ENCODE data around the gene SH3GLB1. TPM values are rescaled to one million over a fixed set of nuclear protein-coding genes. Genes with fewer than 3 reads are reported as not detected.

The SH3GLB1 gene
- total RNA-seq, 2 experiments from 2014 or later: 64.3 to 65.3 TPM

DNA sequence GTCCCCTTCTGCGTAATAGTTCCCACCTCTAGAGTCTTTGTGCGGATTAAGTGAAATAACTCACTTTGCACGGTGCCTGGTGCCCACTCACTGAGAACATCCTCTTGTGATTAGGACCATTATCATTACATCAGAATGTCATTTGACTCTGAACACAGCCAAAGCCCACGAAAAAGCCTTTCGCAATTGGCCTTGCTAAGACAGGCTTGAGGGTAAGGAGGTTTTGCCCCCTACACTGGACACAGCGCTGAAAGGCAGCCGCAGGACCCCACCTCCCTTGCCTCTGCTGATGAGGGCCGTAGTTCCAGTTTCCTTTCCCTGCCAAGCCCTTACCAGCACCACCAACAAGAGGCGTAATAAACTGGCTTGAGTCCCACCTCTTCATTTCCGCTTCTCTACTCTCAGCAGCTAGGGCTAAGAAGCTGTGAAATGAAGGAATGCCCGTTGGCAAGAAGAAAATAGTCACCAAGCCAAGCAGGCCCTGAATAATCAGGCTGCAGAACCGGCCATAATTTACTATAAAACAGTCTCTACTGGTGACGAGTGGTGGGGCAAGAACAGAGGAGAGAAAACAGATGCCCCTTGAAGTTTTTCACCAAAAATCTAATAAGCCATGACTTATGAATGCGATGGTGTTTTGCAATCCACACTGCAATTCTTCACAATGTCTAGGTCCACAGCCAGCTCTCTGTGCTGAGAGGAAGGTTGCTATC, 53.1 kb downstream of the SH3GLB1 start:
- H3K4me1 Mint-ChIP-seq (ENCODE audit: low read depth): peaks cover 4% of the 10 kb centered on the region
- POLR2A ChIA-PET: no interaction called here
- H3K27me3 Mint-ChIP-seq: peaks cover 29% of the 10 kb centered on the region
- H3K9me3 Mint-ChIP-seq: peaks cover 8% of the 10 kb centered on the region
- intact Hi-C loops (cut with micrococcal nuclease): no loop called here
- H3K4me3 Mint-ChIP-seq: no peak overlapping the region
- CTCF ChIA-PET: interaction anchor here (1.2 kb wide), 1 partner anchor 255 kb away, joined by 3 read pairs; no protein-coding TSS in a partner anchor
- H3K27ac Mint-ChIP-seq: no peak overlapping the region
- H3K36me3 Mint-ChIP-seq: no peaks in the 10 kb centered on the region
- DNase-seq: no peak

DNA sequence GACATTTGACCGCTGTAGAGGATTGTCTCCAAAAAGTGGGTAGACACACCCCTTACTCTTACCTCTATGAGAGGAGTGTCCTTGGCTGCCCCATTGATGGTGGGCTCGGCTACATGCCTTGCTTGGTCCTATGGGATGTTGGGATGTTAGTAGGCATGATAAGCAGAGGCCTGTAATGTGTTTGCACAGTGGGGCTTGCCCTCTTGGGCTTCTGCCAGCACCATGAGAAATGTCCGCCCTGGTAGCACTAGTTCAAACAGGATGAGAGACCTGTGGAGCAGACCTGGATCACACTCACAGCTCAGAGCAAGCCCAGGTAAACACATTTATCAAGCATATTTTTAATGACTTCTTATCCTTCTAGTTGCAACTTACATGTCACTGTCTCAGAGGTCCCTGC, 54.2 kb downstream of the SH3GLB1 start:
- Mint-ChIP-seq H3K4me3 (no peak overlapping the region), H3K27ac (no peak overlapping the region)
- CTCF ChIA-PET: interaction anchor here (1.0 kb wide), 1 partner anchor 15 kb away, joined by 3 read pairs; no protein-coding TSS in a partner anchor

DNA sequence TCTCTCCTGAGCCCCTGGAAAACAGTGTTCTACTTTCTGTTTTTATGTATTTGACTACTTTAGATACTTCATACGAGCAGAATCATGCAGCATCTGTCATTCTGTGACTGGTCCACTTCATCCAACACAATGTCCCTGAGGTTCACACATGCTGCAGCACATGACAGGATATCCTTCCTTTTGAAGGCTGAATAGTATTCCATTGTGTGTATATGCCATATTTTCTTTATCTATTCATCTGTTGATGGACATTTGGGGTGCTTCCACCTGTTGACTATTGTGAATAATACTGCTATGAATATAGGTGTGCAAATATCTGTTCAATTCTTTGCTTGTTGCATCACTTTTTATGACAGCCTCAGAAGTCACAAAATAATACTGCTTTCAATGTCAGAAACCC, 55.8 kb downstream of the SH3GLB1 start:
- DNase-seq: no peak
- Mint-ChIP-seq H3K27me3 (peaks cover 23% of the 10 kb centered on the region), H3K4me1 (ENCODE audit: low read depth) (no peaks in the 10 kb centered on the region), H3K9me3 (peaks cover 8% of the 10 kb centered on the region), H3K36me3 (no peaks in the 10 kb centered on the region), H3K4me3 (no peak overlapping the region), H3K27ac (no peak overlapping the region)
- POLR2A ChIA-PET: no interaction called here
- intact Hi-C loops (cut with micrococcal nuclease): no loop called here
- CTCF ChIA-PET: no interaction called here

More for the DNA sequence above, 54.2 kb downstream of the SH3GLB1 start:
- H3K4me1 Mint-ChIP-seq (ENCODE audit: low read depth): no peaks in the 10 kb centered on the region
- no peak for DNase-seq
- no peaks in the 10 kb centered on the region for H3K36me3 Mint-ChIP-seq
- peaks cover 28% of the 10 kb centered on the region for H3K27me3 Mint-ChIP-seq
- H3K9me3 Mint-ChIP-seq: peaks cover 8% of the 10 kb centered on the region
- POLR2A ChIA-PET: no interaction called here
- intact Hi-C loops (cut with micrococcal nuclease): no loop called here

DNA sequence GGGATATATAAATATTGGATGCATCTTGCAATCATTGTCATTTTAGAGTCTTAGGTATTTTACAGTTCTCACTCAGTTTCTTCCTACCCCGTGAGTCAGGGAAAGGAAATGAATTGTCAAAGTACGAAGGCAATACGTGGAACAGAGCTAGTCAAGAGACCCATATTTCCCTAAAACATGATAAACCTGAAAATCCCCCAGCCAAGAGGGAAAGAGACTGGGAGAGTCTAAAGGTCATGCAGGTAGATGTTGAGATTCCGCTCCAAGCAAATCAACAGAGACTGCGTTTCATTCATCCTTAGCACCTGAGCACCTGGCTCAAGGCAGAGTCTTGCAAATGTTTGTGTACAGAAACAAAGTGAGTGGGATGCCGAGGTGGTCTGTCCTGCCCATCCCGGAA, 58.0 kb downstream of the SH3GLB1 start:
- Mint-ChIP-seq H3K27ac (no peak overlapping the region), H3K4me1 (ENCODE audit: low read depth) (no peaks in the 10 kb centered on the region), H3K36me3 (no peaks in the 10 kb centered on the region), H3K27me3 (peaks cover 11% of the 10 kb centered on the region), H3K9me3 (peaks cover 8% of the 10 kb centered on the region), H3K4me3 (no peak overlapping the region)
- intact Hi-C loops (cut with micrococcal nuclease): no loop called here
- no peak for DNase-seq
- CTCF ChIA-PET: no interaction called here
- POLR2A ChIA-PET: no interaction called here

DNA sequence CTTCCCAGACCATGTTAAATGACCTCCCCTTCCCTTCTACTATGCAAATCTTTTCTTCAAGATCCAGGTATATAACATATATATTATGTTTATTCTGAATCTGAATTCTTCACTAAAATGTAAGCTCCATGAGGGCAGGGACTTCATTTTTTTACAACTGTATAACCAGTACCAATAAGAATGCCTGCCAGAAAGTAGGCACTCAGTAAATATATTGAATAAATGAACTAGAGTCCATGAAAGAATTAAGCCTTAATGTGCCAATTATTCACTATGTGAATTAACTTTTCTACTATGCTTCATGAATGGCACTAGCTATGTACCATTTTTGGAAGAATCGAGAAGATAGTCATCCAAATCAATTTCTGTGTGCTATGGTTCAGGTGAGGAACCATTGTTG, 60.1 kb downstream of the SH3GLB1 start:
- no peaks in the 10 kb centered on the region for H3K4me1 Mint-ChIP-seq (ENCODE audit: low read depth)
- ChIA-PET CTCF (no interaction called here), POLR2A (no interaction called here)
- H3K9me3 Mint-ChIP-seq: peaks cover 6% of the 10 kb centered on the region
- H3K27me3 Mint-ChIP-seq: peaks cover 9% of the 10 kb centered on the region
- H3K27ac Mint-ChIP-seq: no peak overlapping the region
- intact Hi-C loops (cut with micrococcal nuclease): no loop called here
- no peak for DNase-seq
- no peaks in the 10 kb centered on the region for H3K36me3 Mint-ChIP-seq
- no peak overlapping the region for H3K4me3 Mint-ChIP-seq

DNA sequence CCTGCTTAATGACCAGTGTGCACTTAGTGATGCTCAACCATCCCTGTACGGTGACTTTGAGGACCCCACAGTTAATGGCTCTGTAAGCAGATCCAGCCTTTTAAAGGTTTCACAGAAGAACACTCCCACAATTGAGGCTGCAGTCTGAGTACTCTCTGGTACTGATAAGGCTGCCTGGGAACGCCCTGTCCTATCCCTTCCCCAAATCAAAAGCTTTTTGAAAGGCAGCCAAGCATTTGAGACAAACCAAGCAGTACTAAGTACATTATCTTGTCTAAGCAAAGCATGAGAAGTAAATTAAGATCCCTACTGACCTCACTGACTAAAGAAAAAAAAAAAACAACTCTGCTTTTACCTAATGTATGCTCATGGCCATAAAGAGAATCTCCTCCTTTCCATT, 60.7 kb downstream of the SH3GLB1 start:
- ChIA-PET POLR2A (no interaction called here), CTCF (no interaction called here)
- Mint-ChIP-seq H3K27me3 (peaks cover 9% of the 10 kb centered on the region), H3K27ac (no peak overlapping the region), H3K4me1 (ENCODE audit: low read depth) (no peaks in the 10 kb centered on the region), H3K9me3 (peaks cover 3% of the 10 kb centered on the region), H3K4me3 (no peak overlapping the region), H3K36me3 (no peaks in the 10 kb centered on the region)
- DNase-seq: no peak
- intact Hi-C loops (cut with micrococcal nuclease): no loop called here

DNA sequence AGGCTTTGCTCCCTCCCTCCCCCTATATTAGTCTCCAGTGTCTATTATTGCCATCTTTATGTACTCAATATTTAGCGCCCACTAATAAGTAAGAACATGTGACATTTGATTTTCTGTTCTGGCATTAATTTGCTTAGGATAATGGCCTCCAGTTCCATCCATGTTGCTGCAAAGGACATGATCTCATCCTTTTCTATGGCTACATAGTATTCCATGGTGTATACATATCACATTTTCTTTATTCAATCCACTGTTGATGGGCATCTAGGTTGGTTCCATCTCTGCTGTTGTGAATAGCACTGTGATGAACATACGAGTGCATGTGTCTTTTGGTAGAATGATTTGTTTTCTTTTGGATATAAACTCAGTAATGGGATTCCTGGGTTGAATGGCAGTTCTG, 61.3 kb downstream of the SH3GLB1 start:
- Mint-ChIP-seq H3K27me3 (peaks cover 9% of the 10 kb centered on the region), H3K36me3 (no peaks in the 10 kb centered on the region), H3K4me3 (no peak overlapping the region), H3K27ac (no peak overlapping the region), H3K4me1 (ENCODE audit: low read depth) (no peaks in the 10 kb centered on the region), H3K9me3 (no peaks in the 10 kb centered on the region)
- POLR2A ChIA-PET: no interaction called here
- DNase-seq: no peak
- intact Hi-C loops (cut with micrococcal nuclease): no loop called here
- CTCF ChIA-PET: no interaction called here

DNA sequence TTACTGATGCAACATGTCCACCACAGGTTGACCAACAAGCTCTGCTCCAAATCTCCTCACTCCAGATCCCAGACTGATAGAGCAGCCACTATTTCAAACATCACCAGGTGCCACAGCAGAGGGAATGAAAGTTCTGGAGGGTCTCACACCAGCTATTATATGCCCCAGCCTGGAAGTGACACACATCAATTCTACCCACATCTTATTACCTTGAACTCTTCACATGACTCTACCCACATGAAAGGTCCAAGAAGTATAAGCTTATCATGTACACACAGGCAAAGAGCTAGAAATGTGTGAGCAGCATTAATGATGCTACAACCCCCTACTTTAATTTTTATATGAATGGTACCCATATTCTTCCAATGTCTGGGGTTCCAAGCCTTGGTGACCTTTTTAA, 64.2 kb downstream of the SH3GLB1 start:
- POLR2A ChIA-PET: no interaction called here
- DNase-seq: no peak
- H3K27me3 Mint-ChIP-seq: peaks cover 6% of the 10 kb centered on the region

DNA sequence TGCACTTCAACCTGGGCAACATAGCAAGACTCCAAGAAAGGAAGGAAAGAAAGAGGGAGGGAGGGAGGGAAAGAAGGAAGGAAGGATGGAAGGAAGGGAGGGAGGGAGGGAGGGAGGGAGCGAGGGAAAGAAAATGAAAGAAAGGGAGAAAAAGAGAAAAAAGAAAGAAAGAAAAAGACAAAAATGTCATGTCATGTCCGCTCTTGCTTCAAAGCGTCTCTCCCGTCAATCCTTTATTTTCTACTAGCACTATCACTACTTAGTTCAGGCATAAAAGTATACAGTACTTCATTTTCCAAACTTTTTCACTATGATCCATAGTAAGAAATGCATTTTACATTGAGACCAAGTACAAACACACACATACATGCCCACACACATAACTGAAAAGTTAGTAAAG, 64.7 kb downstream of the SH3GLB1 start:
- no peaks in the 10 kb centered on the region for H3K9me3 Mint-ChIP-seq
- H3K27ac Mint-ChIP-seq: no peak overlapping the region
- peaks cover 9% of the 10 kb centered on the region for H3K4me1 Mint-ChIP-seq (ENCODE audit: low read depth)
- no peak overlapping the region for H3K4me3 Mint-ChIP-seq
- ChIA-PET POLR2A (no interaction called here), CTCF (no interaction called here)
- no peaks in the 10 kb centered on the region for H3K36me3 Mint-ChIP-seq
- no peak for DNase-seq
- H3K27me3 Mint-ChIP-seq: peaks cover 6% of the 10 kb centered on the region
- intact Hi-C loops (cut with micrococcal nuclease): no loop called here

More for the DNA sequence above, 64.2 kb downstream of the SH3GLB1 start:
- CTCF ChIA-PET: interaction anchor here (1.0 kb wide), 1 partner anchor 15 kb away, joined by 4 read pairs; no protein-coding TSS in a partner anchor
- Mint-ChIP-seq H3K9me3 (no peaks in the 10 kb centered on the region), H3K4me1 (ENCODE audit: low read depth) (peaks cover 4% of the 10 kb centered on the region), H3K36me3 (no peaks in the 10 kb centered on the region), H3K4me3 (no peak overlapping the region), H3K27ac (no peak overlapping the region)
- intact Hi-C loops (cut with micrococcal nuclease): no loop called here

DNA sequence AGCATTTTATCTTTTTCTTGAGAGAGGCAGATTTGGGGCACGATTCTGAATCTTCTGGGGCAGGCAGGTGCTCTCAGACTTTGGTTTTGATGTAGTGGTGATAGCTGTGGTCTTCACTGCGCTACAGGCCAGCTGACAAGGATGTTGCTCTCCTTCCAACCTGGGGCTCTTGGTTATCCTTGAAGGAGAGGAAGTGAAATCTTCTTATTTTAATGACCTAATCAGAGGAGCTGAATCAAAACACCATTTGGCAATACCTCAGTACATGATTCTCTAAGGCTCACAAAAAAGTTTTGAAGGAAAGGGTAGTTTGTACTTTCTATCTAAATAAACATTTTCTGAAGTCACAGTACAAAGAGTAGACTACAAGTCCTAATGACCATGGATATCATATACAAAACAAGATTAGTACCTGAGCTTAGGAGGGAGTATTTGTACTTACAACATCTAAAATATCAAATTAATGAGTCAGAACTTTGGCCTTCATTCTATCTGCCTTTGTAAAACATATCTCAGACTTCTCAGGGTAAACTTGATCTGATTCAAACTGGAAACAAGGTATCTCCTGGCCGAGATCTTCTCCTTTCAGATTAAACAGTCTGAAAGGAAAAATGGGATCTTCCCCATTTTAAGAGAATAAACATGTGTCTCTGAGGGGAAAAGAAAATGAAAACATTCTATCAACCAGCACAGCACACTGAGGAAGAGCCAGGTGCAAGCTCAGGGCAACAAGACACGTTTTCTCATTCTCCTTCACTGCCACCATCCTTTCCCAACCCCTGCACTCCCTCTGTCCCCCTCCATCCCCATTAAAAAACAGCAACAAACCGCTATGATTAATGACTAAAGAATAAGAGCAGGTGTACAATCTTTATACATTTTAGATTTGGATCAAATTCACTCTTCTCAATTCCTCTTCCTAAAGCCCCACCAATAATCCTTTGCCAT, 69.2 kb downstream of the SH3GLB1 start:
- peak overlapping the region; percentile 14 for H3K4me3 Mint-ChIP-seq
- no peaks in the 10 kb centered on the region for H3K9me3 Mint-ChIP-seq
- H3K4me1 Mint-ChIP-seq (ENCODE audit: low read depth): peaks cover 15% of the 10 kb centered on the region
- DNase-seq: no peak
- ChIA-PET CTCF (no interaction called here), POLR2A (no interaction called here)
- H3K27ac Mint-ChIP-seq: peak overlapping the region; percentile 18
- H3K27me3 Mint-ChIP-seq: peaks cover 2% of the 10 kb centered on the region
- H3K36me3 Mint-ChIP-seq: no peaks in the 10 kb centered on the region
- intact Hi-C loops (cut with micrococcal nuclease): loop anchor here (1.0 to 2.0 kb wide), 3 partner anchors 23 to 305 kb away; partner anchors contain the start of gene SH3GLB1

DNA sequence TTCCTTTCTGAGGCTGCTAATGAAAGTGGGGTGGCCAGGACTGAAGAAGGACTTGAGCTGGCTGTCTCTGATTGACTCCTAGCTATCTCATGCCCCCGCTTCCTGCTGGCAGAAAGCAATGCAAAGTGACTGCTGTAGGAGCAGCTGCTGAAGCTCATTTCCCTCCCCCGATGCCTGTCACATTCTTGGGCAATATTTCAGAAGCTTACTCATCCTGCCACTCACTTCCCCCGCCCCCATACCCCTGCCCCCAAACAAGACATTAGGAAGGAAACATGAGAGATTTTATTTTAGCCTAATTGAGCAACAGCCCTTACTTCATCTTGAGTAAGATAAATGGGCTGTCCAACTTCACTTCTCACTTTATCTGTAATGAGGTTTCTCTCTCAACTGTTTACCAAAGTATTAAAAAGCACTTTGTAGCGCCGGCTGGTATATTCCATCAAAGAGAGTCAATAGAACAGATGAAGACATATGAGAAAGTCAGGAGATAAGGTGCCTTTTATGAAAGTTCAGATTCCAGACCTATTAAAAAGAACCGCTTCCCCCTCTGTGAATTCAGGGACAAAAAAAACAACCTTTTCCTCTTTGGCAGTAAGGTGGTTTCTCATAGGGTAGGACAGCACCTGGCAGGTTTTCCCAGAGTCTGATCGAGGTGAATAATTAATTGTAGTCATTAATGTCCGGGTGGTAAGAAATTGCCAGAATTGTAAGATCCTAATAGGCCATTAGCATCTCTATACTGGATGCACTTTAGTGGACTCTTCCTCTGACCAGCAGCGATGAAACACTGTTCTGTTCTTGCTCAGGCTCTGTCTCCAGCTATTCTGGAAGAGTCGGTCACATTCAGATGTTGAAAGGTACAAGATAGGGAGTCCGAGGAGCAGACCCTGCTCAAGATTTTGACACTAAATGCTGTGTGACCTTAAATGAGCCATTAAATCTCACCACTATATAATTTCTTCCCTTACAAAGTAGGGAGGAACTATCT, 70.2 kb downstream of the SH3GLB1 start:
- Mint-ChIP-seq H3K9me3 (no peaks in the 10 kb centered on the region), H3K4me3 (peak overlapping the region; percentile 14), H3K27ac (peak overlapping the region; percentile 18), H3K36me3 (no peaks in the 10 kb centered on the region), H3K4me1 (ENCODE audit: low read depth) (peaks cover 15% of the 10 kb centered on the region), H3K27me3 (peaks cover 2% of the 10 kb centered on the region)
- intact Hi-C loops (cut with micrococcal nuclease): loop anchor here (1.0 to 2.0 kb wide), 3 partner anchors 24 to 304 kb away; partner anchors contain the start of gene SH3GLB1
- peak; percentile 81 for DNase-seq
- CTCF ChIA-PET: interaction anchor here (0.5 kb wide), 1 partner anchor 66 kb away, joined by 3 read pairs; no protein-coding TSS in a partner anchor
- POLR2A ChIA-PET: no interaction called here

Data from activated CD4-positive, alpha-beta memory T cell treated with anti-CD3 and anti-CD28 coated beads for 36 hours (primary cell).